DOHH2 (cell line): ENCODE measurements around the gene ABCA3.

ENCODE experiments used
- H3F3A ChIP-seq: fragments of 200-600 bp; sonication (generic), shearing (Covaris generic); 2 replicates; pipeline ENCODE4 v1.6.0; 2016; ENCODE audit warnings: antibody characterized with exemption, mild to moderate bottlenecking; ENCODE audit not compliant: control insufficient read depth, insufficient read depth
- H3K27ac ChIP-seq: fragments of 200-600 bp; sonication (generic); 2 replicates; pipeline ENCODE4 v1.5.1; 2014; ENCODE audit warnings: low read depth, mild to moderate bottlenecking, low read length, moderate library complexity
- H3K27me3 ChIP-seq: fragments of 200-600 bp; sonication (generic); 2 replicates; pipeline ENCODE4 v1.6.1; 2014; ENCODE audit warnings: mild to moderate bottlenecking, low read length, mixed read lengths; ENCODE audit not compliant: control insufficient read depth
- H3K36me3 ChIP-seq: fragments of 200-600 bp; sonication (generic); 2 replicates; pipeline ENCODE4 v1.6.1; 2014; ENCODE audit warnings: mild to moderate bottlenecking, low read length, moderate library complexity, mixed read lengths; ENCODE audit not compliant: control insufficient read depth
- H3K4me1 ChIP-seq: fragments of 200-600 bp; sonication (generic); 2 replicates; pipeline ENCODE4 v1.6.1; 2014; ENCODE audit warnings: mild to moderate bottlenecking, low read length, mixed read lengths; ENCODE audit not compliant: control insufficient read depth
- H3K4me2 ChIP-seq: fragments of 200-600 bp; sonication (generic); 2 replicates; pipeline ENCODE4 v1.6.0; 2014; ENCODE audit warnings: mild to moderate bottlenecking, low read length, moderate library complexity
- H3K4me3 ChIP-seq: fragments of 200-600 bp; sonication (generic); 2 replicates; pipeline ENCODE4 v1.5.1; 2014; ENCODE audit warnings: mild to moderate bottlenecking, low read length, mixed read lengths
- H3K79me2 ChIP-seq: fragments of 200-600 bp; sonication (generic); 2 replicates; pipeline ENCODE4 v1.6.1; 2014; ENCODE audit warnings: mild to moderate bottlenecking, low read length, mixed read lengths; ENCODE audit not compliant: control insufficient read depth
- H3K9me2 ChIP-seq: fragments of 200-600 bp; sonication (generic); replicated peaks from 2 replicates; pipeline ENCODE4 v1.6.1; 2014; ENCODE audit warnings: mild to moderate bottlenecking, low read length, mixed read lengths; ENCODE audit not compliant: control insufficient read depth
- H3K9me3 ChIP-seq: fragments of 200-600 bp; sonication (generic); 2 replicates; pipeline ENCODE4 v1.6.1; 2014; ENCODE audit warnings: antibody characterized with exemption, low read length, mixed read lengths; ENCODE audit not compliant: control insufficient read depth, insufficient read depth
- H4K20me1 ChIP-seq: fragments of 200-600 bp; sonication (generic); 2 replicates; pipeline ENCODE4 v1.6.0; 2014; ENCODE audit warnings: low read depth, mild to moderate bottlenecking, antibody characterized with exemption, low read length, moderate library complexity; ENCODE audit not compliant: control insufficient read depth, insufficient read depth
- CTCF ChIP-seq: fragments of 200-600 bp; sonication (generic); IDR thresholded peaks from one replicate; pipeline ENCODE4 v1.5.1; 2014; ENCODE audit warnings: antibody characterized with exemption, mild to moderate bottlenecking, low read depth, low read length; ENCODE audit not compliant: poor library complexity, severe bottlenecking
- EZH2phosphoT487 ChIP-seq: fragments of 200-600 bp; sonication (generic); IDR thresholded peaks from 2 replicates; pipeline ENCODE4 v1.6.1; 2017; ENCODE audit warnings: borderline replicate concordance, mild to moderate bottlenecking, antibody characterized with exemption, low read length, moderate library complexity, mixed read lengths

ABCA3 gene

GRCh38 chr16:2273931-2274330, 66.6 kb downstream of the ABCA3 start:
- TF ChIP-seq EZH2phosphoT487 (no peak), CTCF (no peak)
- no peak overlapping the region for H3K27ac ChIP-seq

DNA sequence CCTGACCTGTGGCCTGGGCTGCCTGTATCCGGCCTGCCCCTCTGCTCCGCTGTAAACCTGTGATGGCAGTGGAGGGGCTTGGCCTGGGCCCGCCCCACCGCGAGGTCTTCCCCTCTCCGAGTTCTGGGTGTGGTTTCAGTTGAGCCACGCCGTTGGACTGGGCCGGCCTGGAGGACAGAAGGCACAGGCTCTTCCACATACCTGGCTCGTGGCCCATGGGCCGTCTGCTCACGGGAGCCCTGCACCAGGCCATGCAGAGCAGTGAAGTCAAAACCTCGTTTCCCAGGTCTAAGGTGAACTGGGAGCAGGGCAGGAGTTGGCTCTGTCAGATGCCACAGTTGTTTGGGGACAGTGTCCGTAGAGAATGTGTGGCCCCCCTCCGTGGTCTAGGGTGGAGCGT, 67.0 kb downstream of the ABCA3 start:
- Histone ChIP-seq H3K4me2 (no peak overlapping the region), H3K4me3 (no peak overlapping the region), H3K9me2 (no peaks in the 10 kb centered on the region), H3K9me3 (no peaks in the 10 kb centered on the region), H3K27me3 (no peaks in the 10 kb centered on the region), H3K27ac (no peak overlapping the region), H3F3A (no peaks in the 10 kb centered on the region), H3K36me3 (no peaks in the 10 kb centered on the region), H4K20me1 (peaks cover 11% of the 10 kb centered on the region; the same call in 1 of the 2 replicates), H3K79me2 (peaks cover 23% of the 10 kb centered on the region), H3K4me1 (peaks cover 10% of the 10 kb centered on the region)
- TF ChIP-seq EZH2phosphoT487 (no peak), CTCF (no peak)

More at GRCh38 chr16:2273931-2274330, 66.6 kb downstream of the ABCA3 start:
- Histone ChIP-seq H3K4me2 (no peak overlapping the region), H4K20me1 (peaks cover 11% of the 10 kb centered on the region; the same call in 1 of the 2 replicates), H3K9me2 (no peaks in the 10 kb centered on the region), H3F3A (no peaks in the 10 kb centered on the region), H3K27me3 (no peaks in the 10 kb centered on the region), H3K9me3 (no peaks in the 10 kb centered on the region), H3K36me3 (no peaks in the 10 kb centered on the region), H3K79me2 (peaks cover 19% of the 10 kb centered on the region), H3K4me3 (no peak overlapping the region), H3K4me1 (peaks cover 10% of the 10 kb centered on the region)

GRCh38 chr16:2271848-2272461, 68.6 kb downstream of the ABCA3 start:
- Histone ChIP-seq H3K4me2 (no peak overlapping the region), H3K9me3 (no peaks in the 10 kb centered on the region), H3K4me3 (no peak overlapping the region), H3K27me3 (no peaks in the 10 kb centered on the region), H3K9me2 (no peaks in the 10 kb centered on the region), H4K20me1 (peaks cover 11% of the 10 kb centered on the region; the same call in 1 of the 2 replicates), H3K36me3 (peaks cover 6% of the 10 kb centered on the region), H3F3A (no peaks in the 10 kb centered on the region), H3K4me1 (peaks cover 10% of the 10 kb centered on the region), H3K27ac (no peak overlapping the region), H3K79me2 (peaks cover 35% of the 10 kb centered on the region)
- TF ChIP-seq EZH2phosphoT487 (no peak), CTCF (no peak)
